GM23248 (cell line): Measurements from ENCODE around the gene PTCD3. TPM values are rescaled to one million over a fixed set of nuclear protein-coding genes. Genes with fewer than 3 reads are reported as not detected.

Source experiments
- DNase-seq: peaks from one replicate; pipeline ENCODE4 v3.0.0-alpha.2; 2015
- H2AFZ ChIP-seq: fragments of 200-600 bp; sonication (generic); 2 replicates; pipeline ENCODE4 v1.6.1; 2016; ENCODE audit warnings: antibody characterized with exemption
- H3F3A ChIP-seq: fragments of 200-600 bp; sonication (generic); 2 replicates; pipeline ENCODE4 v1.6.1; 2016; ENCODE audit warnings: mild to moderate bottlenecking, antibody characterized with exemption, mixed run types; ENCODE audit not compliant: insufficient read depth
- H3K27ac ChIP-seq: fragments of 200-600 bp; sonication (generic); 2 replicates; pipeline ENCODE4 v1.5.1; 2016; ENCODE audit warnings: mild to moderate bottlenecking
- H3K27me3 ChIP-seq: fragments of 200-600 bp; sonication (generic); replicated peaks from 2 replicates; pipeline ENCODE4 v1.6.1; 2016; ENCODE audit warnings: mild to moderate bottlenecking; ENCODE audit not compliant: insufficient read depth
- H3K36me3 ChIP-seq: fragments of 200-600 bp; sonication (generic); 2 replicates; pipeline ENCODE4 v1.6.1; 2016; ENCODE audit warnings: low read depth, mild to moderate bottlenecking
- H3K4me1 ChIP-seq: fragments of 200-600 bp; sonication (generic); 2 replicates; pipeline ENCODE4 v1.6.1; 2016; ENCODE audit warnings: mild to moderate bottlenecking; ENCODE audit not compliant: insufficient read depth
- H3K4me2 ChIP-seq: fragments of 200-600 bp; sonication (generic); one replicate; pipeline ENCODE4 v1.6.1; 2016; ENCODE audit warnings: mild to moderate bottlenecking; ENCODE audit not compliant: unreplicated experiment
- H3K4me3 ChIP-seq: fragments of 200-600 bp; sonication (generic); 2 replicates; pipeline ENCODE4 v1.5.1; 2016; ENCODE audit warnings: mild to moderate bottlenecking
- H3K79me2 ChIP-seq: fragments of 200-600 bp; sonication (generic); 2 replicates; pipeline ENCODE4 v1.6.1; 2016; ENCODE audit warnings: mild to moderate bottlenecking; ENCODE audit not compliant: insufficient read depth
- H3K9ac ChIP-seq: fragments of 200-600 bp; sonication (generic); 2 replicates; pipeline ENCODE4 v1.6.1; 2016; ENCODE audit warnings: mild to moderate bottlenecking
- H3K9me2 ChIP-seq: fragments of 200-600 bp; sonication (generic); 2 replicates; pipeline ENCODE4 v1.6.1; 2016; ENCODE audit warnings: mixed run types, mild to moderate bottlenecking, moderate library complexity; ENCODE audit not compliant: insufficient read depth
- H3K9me3 ChIP-seq: fragments of 200-600 bp; sonication (generic); one replicate; pipeline ENCODE4 v1.6.1; 2017; ENCODE audit warnings: low read depth
- H4K20me1 ChIP-seq: fragments of 200-600 bp; sonication (generic); 2 replicates; pipeline ENCODE4 v1.6.0; 2016; ENCODE audit not compliant: insufficient read depth
- EZH2 ChIP-seq: fragments of 200-600 bp; sonication (generic); IDR thresholded peaks from 2 replicates; pipeline ENCODE4 v1.6.1; 2018; ENCODE audit warnings: antibody characterized with exemption, mild to moderate bottlenecking; ENCODE audit not compliant: insufficient read depth, poor library complexity, severe bottlenecking
- EZH2phosphoT487 ChIP-seq: fragments of 200-600 bp; sonication (generic); IDR thresholded peaks from 2 replicates; pipeline ENCODE4 v1.6.1; 2018; ENCODE audit warnings: antibody characterized with exemption, moderate library complexity, mild to moderate bottlenecking, low read depth; ENCODE audit not compliant: insufficient read depth
- WGBS, 2 experiments: methylation state at CpG; one replicate each; pipeline ENCODE4 v1.1.6; 2015 to 2017; ENCODE audit warnings: low lambda C conversion rate in 2 of 2, low coverage in 1 of 2; ENCODE audit errors: missing lambda C conversion rate in 2 of 2; 5-methylcytosine and 5-hydroxymethylcytosine counted together
- in situ Hi-C: fragments of 300-500 bp; cut with MboI; formaldehyde crosslinking; loops from 2 replicates; pipeline ENCODE4 v1.15.0; 2020
- polyA plus RNA-seq: library from polyadenylated mRNA; unstranded; fragments of >200 nt; fragmentation: Nextera tagmentation; extraction: Ambion mirVana; gene quantifications from 2 replicates; pipeline ENCODE4 v1.2.1, GENCODE V29; 2016
- total RNA-seq: library from RNA; depleted of rRNA; stranded (reverse); fragments of >200 nt; shearing (Covaris generic); gene quantifications from 2 replicates; pipeline ENCODE4 v1.2.3, GENCODE V29; 2014

PTCD3 gene
- total and polyA plus RNA-seq, 2 experiments from 2014 or later, result 63.5 to 65.4 TPM

- no peak for TF ChIP-seq EZH2
- TF ChIP-seq EZH2phosphoT487, result no peak
- H2AFZ ChIP-seq, result no peak overlapping the region
- peaks cover 37% of the 10 kb centered on the region for H3K36me3 ChIP-seq
- H3K4me3 ChIP-seq, result no peak overlapping the region
- H3K9me2 ChIP-seq, result no peaks in the 10 kb centered on the region
- H4K20me1 ChIP-seq, result no peaks in the 10 kb centered on the region
- peaks cover 9% of the 10 kb centered on the region for H3K4me1 ChIP-seq
- 69 to 80% methylated on average over 2 of the region's 2 CpGs for WGBS, 2 experiments
- in situ Hi-C loops, result no loop called here
- no peak overlapping the region for H3K27ac ChIP-seq
- no peaks in the 10 kb centered on the region for H3K9me3 ChIP-seq
- H3K9ac ChIP-seq, result no peak overlapping the region
- peaks cover 8% of the 10 kb centered on the region; the same call in 1 of the 2 replicates for H3F3A ChIP-seq
- no peak overlapping the region for H3K4me2 ChIP-seq
- H3K79me2 ChIP-seq, result peaks cover 77% of the 10 kb centered on the region
- no peaks in the 10 kb centered on the region for H3K27me3 ChIP-seq
- no peak for DNase-seq
Observed at GRCh38 chr2:86174445-86174844, 68.4 kb downstream of the PTCD3 start.

- Histone ChIP-seq H3K9me3 (no peaks in the 10 kb centered on the region), H3F3A (peaks cover 8% of the 10 kb centered on the region; the same call in 1 of the 2 replicates), H3K9me2 (no peaks in the 10 kb centered on the region), H3K36me3 (peaks cover 31% of the 10 kb centered on the region), H3K9ac (no peak overlapping the region), H3K4me3 (no peak overlapping the region), H3K4me1 (peaks cover 9% of the 10 kb centered on the region), H3K4me2 (no peak overlapping the region), H3K27me3 (no peaks in the 10 kb centered on the region), H2AFZ (no peak overlapping the region), H3K79me2 (peaks cover 84% of the 10 kb centered on the region), H4K20me1 (no peaks in the 10 kb centered on the region), H3K27ac (no peak overlapping the region)
- no peak for TF ChIP-seq EZH2phosphoT487
- TF ChIP-seq EZH2, result no peak
- WGBS, 2 experiments, result 96 to 100% methylated on average over 1 of the region's 1 CpG
- DNase-seq, result no peak
- in situ Hi-C loops, result no loop called here
Observed at GRCh38 chr2:86175828-86176227, 69.8 kb downstream of the PTCD3 start.

- H2AFZ ChIP-seq, result no peak overlapping the region
- H3K36me3 ChIP-seq, result peaks cover 29% of the 10 kb centered on the region
- H3K27me3 ChIP-seq, result no peaks in the 10 kb centered on the region
- no peaks in the 10 kb centered on the region for H4K20me1 ChIP-seq
- peaks cover 9% of the 10 kb centered on the region for H3K4me1 ChIP-seq
- H3K79me2 ChIP-seq, result peaks cover 91% of the 10 kb centered on the region
- no peaks in the 10 kb centered on the region for H3K9me3 ChIP-seq
- H3K4me3 ChIP-seq, result no peak overlapping the region
- peak overlapping the region; percentile 4 for H3K4me2 ChIP-seq
- H3K9me2 ChIP-seq, result no peaks in the 10 kb centered on the region
- DNase-seq, result peak; percentile 18
- TF ChIP-seq EZH2phosphoT487 (no peak), EZH2 (no peak)
- in situ Hi-C loops, result no loop called here
- 0 out of 2 replicates have a peak overlapping the region, but pooled peaks have one; percentile 17 for H3K27ac ChIP-seq
- H3F3A ChIP-seq, result peaks cover 8% of the 10 kb centered on the region; the same call in 1 of the 2 replicates
- no peak overlapping the region for H3K9ac ChIP-seq
Observed at GRCh38 chr2:86176597-86176996, 70.6 kb downstream of the PTCD3 start.

GRCh38 chr2:86185517-86186212, 79.6 kb downstream of the PTCD3 start:
- Histone ChIP-seq H2AFZ (no peak overlapping the region), H3K4me3 (no peak overlapping the region), H3K9ac (no peak overlapping the region), H3K36me3 (peaks cover 9% of the 10 kb centered on the region; the same call in 1 of the 2 replicates), H3K4me2 (no peak overlapping the region), H3F3A (0 out of 2 replicates have a peak, but pooled peaks cover 8% of the 10 kb centered on the region), H3K9me3 (no peaks in the 10 kb centered on the region), H3K27ac (no peak overlapping the region), H3K9me2 (no peaks in the 10 kb centered on the region), H3K4me1 (no peaks in the 10 kb centered on the region), H3K79me2 (peaks cover 100% of the 10 kb centered on the region), H4K20me1 (0 out of 2 replicates have a peak, but pooled peaks cover 14% of the 10 kb centered on the region), H3K27me3 (no peaks in the 10 kb centered on the region)
- no peak for DNase-seq
- in situ Hi-C loops, result no loop called here
- TF ChIP-seq EZH2phosphoT487, result no peak
- TF ChIP-seq EZH2, result no peak
- WGBS, 2 experiments, result 62 to 63% methylated on average over 1 of the region's 1 CpG

- Histone ChIP-seq H3K36me3 (peaks cover 9% of the 10 kb centered on the region; the same call in 1 of the 2 replicates), H3K9me3 (no peaks in the 10 kb centered on the region), H3K27me3 (no peaks in the 10 kb centered on the region), H3K9me2 (no peaks in the 10 kb centered on the region), H3K79me2 (peaks cover 100% of the 10 kb centered on the region), H3K4me2 (no peak overlapping the region), H2AFZ (no peak overlapping the region), H3K4me1 (no peaks in the 10 kb centered on the region), H3F3A (0 out of 2 replicates have a peak, but pooled peaks cover 8% of the 10 kb centered on the region), H4K20me1 (0 out of 2 replicates have a peak, but pooled peaks cover 14% of the 10 kb centered on the region), H3K4me3 (no peak overlapping the region), H3K27ac (no peak overlapping the region), H3K9ac (no peak overlapping the region)
- TF ChIP-seq EZH2phosphoT487 (no peak), EZH2 (no peak)
- in situ Hi-C loops, result no loop called here
- no peak for DNase-seq
Observed at GRCh38 chr2:86186431-86186830, 80.4 kb downstream of the PTCD3 start.
